Thyroid gland (tissue), 4 donors: ENCODE data around the gene RAE1.

ENCODE experiments used
- CTCF ChIP-seq, 6 experiments: fragments of 200-600 bp in 3 of 6; fragments of 450-650 bp in 3 of 6; sonication (generic) in 3 of 6; IDR thresholded peaks; one replicate each; pipeline ENCODE4 v1.5.1; 2016 to 2019; ENCODE audit warnings: antibody characterized with exemption in 6 of 6, mild to moderate bottlenecking in 2 of 6, inconsistent platforms in 1 of 6, moderate library complexity in 1 of 6
- POLR2A ChIP-seq, 2 donors: fragments of 450-650 bp; IDR thresholded peaks; one replicate each; pipeline ENCODE4 v1.6.1; 2017; ENCODE audit warnings: antibody characterized with exemption in 2 of 2, mild to moderate bottlenecking in 2 of 2, moderate library complexity in 1 of 2

DNA sequence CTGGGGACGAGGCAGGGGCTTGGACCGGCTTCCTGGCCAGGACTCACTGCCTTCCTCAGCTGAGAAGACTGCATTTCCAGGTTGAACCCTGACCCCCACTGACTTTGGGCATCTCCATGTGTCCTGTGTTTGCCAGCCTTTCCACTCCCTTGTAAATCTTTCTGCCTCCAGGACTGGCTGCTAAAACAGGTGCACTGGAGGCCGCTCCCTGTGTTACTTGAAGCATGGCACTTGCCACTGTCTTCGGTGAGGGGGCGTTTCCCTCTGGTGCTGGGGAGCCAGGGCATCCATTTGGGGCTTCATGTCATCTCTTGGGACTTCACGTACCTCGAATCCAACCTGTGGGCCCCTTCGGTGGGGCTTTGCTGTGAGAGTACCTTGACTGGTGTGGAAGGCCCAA lies 33.4 kb downstream of the RAE1 start:
- no peak for TF ChIP-seq CTCF (IDR thresholded peaks at IDR 0.05)
- TF ChIP-seq POLR2A (IDR thresholded peaks at IDR 0.05), result no peak
